Panc1 (cell line): Measurements from ENCODE around the gene FAM76B.

Source experiments
- SIN3A ChIP-seq: IDR thresholded peaks from 2 replicates; pipeline ENCODE4 v1.6.1; 2012; ENCODE audit warnings: low read depth, mild to moderate bottlenecking, low read length, moderate library complexity, borderline replicate concordance; ENCODE audit not compliant: insufficient read depth
- TF ChIP-seq, protein P1 (sequence below): fragments of 450-650 bp; IDR thresholded peaks from 2 replicates; pipeline ENCODE4 v1.5.1; 2017; ENCODE audit warnings: mild to moderate bottlenecking

DNA sequence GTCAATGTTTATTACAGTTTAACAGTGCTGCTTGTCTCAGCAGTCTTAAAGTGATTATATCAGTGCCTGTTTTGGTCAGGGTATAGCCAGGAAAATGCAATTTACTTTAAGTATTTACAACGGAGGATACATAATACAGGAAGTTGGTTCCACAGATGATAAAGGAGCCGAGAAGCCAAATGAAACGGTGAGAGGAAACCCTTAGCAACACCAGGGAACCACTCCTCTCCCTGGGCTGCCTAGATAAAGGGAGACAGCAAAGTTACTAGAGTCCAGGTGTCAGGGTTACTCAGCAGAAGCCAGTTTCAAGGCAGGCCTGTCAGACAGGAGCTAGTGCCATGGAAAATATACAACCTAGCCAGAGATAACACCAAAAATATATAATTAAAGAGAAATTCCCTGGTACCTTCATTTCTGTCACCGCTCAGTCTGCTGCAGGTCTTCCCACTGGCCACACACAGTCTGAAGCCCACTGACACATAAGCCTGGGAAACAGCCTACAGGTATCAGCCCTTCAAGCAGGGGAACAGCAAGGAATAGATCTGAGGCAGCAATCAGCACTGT, 55.5 kb downstream of the FAM76B start:
- TF ChIP-seq, protein P1, sequence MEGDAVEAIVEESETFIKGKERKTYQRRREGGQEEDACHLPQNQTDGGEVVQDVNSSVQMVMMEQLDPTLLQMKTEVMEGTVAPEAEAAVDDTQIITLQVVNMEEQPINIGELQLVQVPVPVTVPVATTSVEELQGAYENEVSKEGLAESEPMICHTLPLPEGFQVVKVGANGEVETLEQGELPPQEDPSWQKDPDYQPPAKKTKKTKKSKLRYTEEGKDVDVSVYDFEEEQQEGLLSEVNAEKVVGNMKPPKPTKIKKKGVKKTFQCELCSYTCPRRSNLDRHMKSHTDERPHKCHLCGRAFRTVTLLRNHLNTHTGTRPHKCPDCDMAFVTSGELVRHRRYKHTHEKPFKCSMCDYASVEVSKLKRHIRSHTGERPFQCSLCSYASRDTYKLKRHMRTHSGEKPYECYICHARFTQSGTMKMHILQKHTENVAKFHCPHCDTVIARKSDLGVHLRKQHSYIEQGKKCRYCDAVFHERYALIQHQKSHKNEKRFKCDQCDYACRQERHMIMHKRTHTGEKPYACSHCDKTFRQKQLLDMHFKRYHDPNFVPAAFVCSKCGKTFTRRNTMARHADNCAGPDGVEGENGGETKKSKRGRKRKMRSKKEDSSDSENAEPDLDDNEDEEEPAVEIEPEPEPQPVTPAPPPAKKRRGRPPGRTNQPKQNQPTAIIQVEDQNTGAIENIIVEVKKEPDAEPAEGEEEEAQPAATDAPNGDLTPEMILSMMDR: no peak
- no peak for TF ChIP-seq SIN3A
